Calu3 (cell line): Measurements from ENCODE around the gene TMEM243. TPM values are rescaled to one million over a fixed set of nuclear protein-coding genes. Genes with fewer than 3 reads are reported as not detected.

Source experiments
- BruUV-seq: library from RNA; stranded (reverse); fragments of 400-500 nt; replicated peaks from 2 replicates; lab custom pipeline; 2021; lab: Mats Ljungman, UMichigan
- CTCF ChIA-PET: fragments of 300-600 bp; sonication (Branson Sonifier 250); formaldehyde crosslinking; loops from one replicate; lab custom pipeline; 2022; ENCODE audit warnings: antibody characterized with exemption; lab: Charles Lee
- DNase-seq: peaks from one replicate; pipeline ENCODE4 v3.0.0; 2022
- H3K27ac Mint-ChIP-seq: one replicate; pipeline ENCODE4 v1.8.0; 2022; ENCODE audit warnings: mixed read lengths; ENCODE audit not compliant: unreplicated experiment
- H3K27me3 Mint-ChIP-seq: one replicate; pipeline ENCODE4 v1.8.0; 2022; ENCODE audit warnings: mixed read lengths; ENCODE audit not compliant: unreplicated experiment
- H3K36me3 Mint-ChIP-seq: one replicate; pipeline ENCODE4 v1.8.0; 2022; ENCODE audit warnings: mild to moderate bottlenecking, moderate library complexity, mixed read lengths; ENCODE audit not compliant: insufficient read depth, unreplicated experiment
- H3K4me1 Mint-ChIP-seq: one replicate; pipeline ENCODE4 v1.8.0; 2022; ENCODE audit warnings: mild to moderate bottlenecking, low read depth, mixed read lengths; ENCODE audit not compliant: unreplicated experiment
- H3K4me3 Mint-ChIP-seq: one replicate; pipeline ENCODE4 v1.8.0; 2022; ENCODE audit warnings: mild to moderate bottlenecking, low read depth, moderate library complexity, mixed read lengths; ENCODE audit not compliant: unreplicated experiment
- H3K9me3 Mint-ChIP-seq: one replicate; pipeline ENCODE4 v1.8.0; 2022; ENCODE audit warnings: low read depth, mixed read lengths; ENCODE audit not compliant: unreplicated experiment
- CTCF ChIP-seq: fragments of 200-600 bp; IDR thresholded peaks from one replicate; pipeline ENCODE4 v1.8.0; 2022; ENCODE audit warnings: antibody characterized with exemption; ENCODE audit not compliant: unreplicated experiment
- intact Hi-C: fragments of 100-400 bp; cut with micrococcal nuclease; formaldehyde crosslinking; loops from one replicate; pipeline ENCODE4 v1.10.0; 2022; ENCODE audit not compliant: unreplicated experiment
- total RNA-seq: library from RNA; stranded (reverse); gene quantifications from 2 replicates; pipeline ENCODE4 v1.2.3, GENCODE V29; 2022

Gene TMEM243
- total RNA-seq, 1 experiment from 2014 or later, result 23.2 TPM

- DNase-seq, result no peak
- TF ChIP-seq CTCF, result no peak
- H3K4me3 Mint-ChIP-seq, result no peak overlapping the region
- BruUV-seq, result no TSS peak
- no peaks in the 10 kb centered on the region for H3K9me3 Mint-ChIP-seq
- CTCF ChIA-PET, result no interaction called here
- H3K36me3 Mint-ChIP-seq, result peaks cover 40% of the 10 kb centered on the region
- H3K4me1 Mint-ChIP-seq, result no peaks in the 10 kb centered on the region
- intact Hi-C loops, result no loop called here
- no peaks in the 10 kb centered on the region for H3K27me3 Mint-ChIP-seq
- H3K27ac Mint-ChIP-seq, result no peak overlapping the region
Observed at GRCh38 chr7:87193912-87194311, 25.6 kb downstream of the TMEM243 start.

GRCh38 chr7:87192784-87193487 is 26.6 kb downstream of the TMEM243 start:
- no peak for DNase-seq
- intact Hi-C loops, result no loop called here
- no peaks in the 10 kb centered on the region for H3K27me3 Mint-ChIP-seq
- H3K27ac Mint-ChIP-seq, result peak overlapping the region; percentile 68
- H3K4me3 Mint-ChIP-seq, result no peak overlapping the region
- peaks cover 44% of the 10 kb centered on the region for H3K36me3 Mint-ChIP-seq
- no peaks in the 10 kb centered on the region for H3K4me1 Mint-ChIP-seq
- no TSS peak for BruUV-seq
- TF ChIP-seq CTCF, result no peak
- CTCF ChIA-PET, result no interaction called here
- H3K9me3 Mint-ChIP-seq, result no peaks in the 10 kb centered on the region

GRCh38 chr7:87190783-87191182 is 28.7 kb downstream of the TMEM243 start:
- no peak overlapping the region for H3K27ac Mint-ChIP-seq
- intact Hi-C loops, result no loop called here
- no peaks in the 10 kb centered on the region for H3K4me1 Mint-ChIP-seq
- BruUV-seq, result no TSS peak
- TF ChIP-seq CTCF, result no peak
- H3K36me3 Mint-ChIP-seq, result peaks cover 37% of the 10 kb centered on the region
- H3K4me3 Mint-ChIP-seq, result no peak overlapping the region
- CTCF ChIA-PET, result no interaction called here
- H3K9me3 Mint-ChIP-seq, result no peaks in the 10 kb centered on the region
- no peak for DNase-seq
- H3K27me3 Mint-ChIP-seq, result no peaks in the 10 kb centered on the region

GRCh38 chr7:87188930-87189329 is 30.6 kb downstream of the TMEM243 start:
- Mint-ChIP-seq H3K4me3 (no peak overlapping the region), H3K36me3 (peaks cover 25% of the 10 kb centered on the region), H3K27ac (no peak overlapping the region), H3K27me3 (no peaks in the 10 kb centered on the region), H3K4me1 (no peaks in the 10 kb centered on the region), H3K9me3 (no peaks in the 10 kb centered on the region)
- no peak for TF ChIP-seq CTCF
- CTCF ChIA-PET, result no interaction called here
- no peak for DNase-seq
- intact Hi-C loops, result no loop called here
- no TSS peak for BruUV-seq
